Hepatocyte (in vitro differentiated cells): ENCODE data around the gene MIR17HG.

Experiments used
- CTCF ChIP-seq: fragments of 200-600 bp; sonication (generic); IDR thresholded peaks from 2 replicates; pipeline ENCODE4 v1.5.1; 2016; ENCODE audit warnings: antibody characterized with exemption, mild to moderate bottlenecking; ENCODE audit not compliant: poor library complexity
- EZH2 ChIP-seq: fragments of 200-600 bp; sonication (generic); IDR thresholded peaks from 2 replicates; pipeline ENCODE4 v1.6.1; 2016; ENCODE audit warnings: antibody characterized with exemption, mild to moderate bottlenecking, borderline replicate concordance

DNA sequence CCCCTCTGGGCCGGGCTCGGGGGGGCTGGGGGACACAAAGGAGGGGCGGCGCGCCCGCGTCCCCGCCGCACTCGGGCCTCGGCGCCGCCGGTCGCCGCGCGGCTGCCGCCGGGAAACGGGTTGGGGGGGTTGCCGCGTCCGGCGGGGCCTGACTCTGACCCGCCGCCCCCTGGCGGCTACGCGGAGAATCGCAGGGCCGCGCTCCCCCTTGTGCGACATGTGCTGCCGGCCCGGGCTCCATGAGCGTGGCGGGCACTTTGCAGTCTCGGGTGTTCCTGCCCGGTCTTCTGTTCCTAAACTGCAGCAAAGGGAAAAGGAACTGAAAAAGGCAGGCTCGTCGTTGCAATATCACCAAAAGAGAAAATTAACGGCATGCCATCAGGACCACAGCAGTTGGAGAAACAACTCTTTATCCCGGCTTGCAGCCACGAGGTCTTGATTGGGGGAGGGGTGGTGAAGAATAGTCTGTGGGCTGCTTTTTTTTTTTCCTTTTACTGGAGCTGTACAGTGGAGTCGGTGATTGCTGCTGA, 1.5 kb downstream of the MIR17HG start:
- TF ChIP-seq CTCF (peak; percentile 88), EZH2 (no peak)
